GM12878 (cell line): ENCODE data around the gene GAGE12J. TPM values are rescaled to one million over a fixed set of nuclear protein-coding genes. Genes with fewer than 3 reads are reported as not detected.
"Not testable (repeated sequence)": the region's sequence is repeated elsewhere in the genome, so short reads cannot be mapped to it uniquely, and the experiment has no call there.

Experiments used
- ATAC-seq: fragments of 200-7000 bp; cut with Tn5 transposase; 3 replicates; pipeline ENCODE4 v1.9.1; 2020; ENCODE audit warnings: mild to moderate bottlenecking, moderate library complexity
- Bru-seq: library from RNA; stranded (reverse); fragments of 400-500 nt; gene quantifications from one replicate; lab custom pipeline; 2021; lab: Mats Ljungman, UMichigan
- BruChase-seq, 2 experiments: library from RNA; stranded (reverse); fragments of 400-500 nt; gene quantifications; one replicate each; lab custom pipeline; 2021; lab: Mats Ljungman, UMichigan
- BruUV-seq: library from RNA; stranded (reverse); fragments of 400-500 nt; replicated peaks from 2 replicates; lab custom pipeline; 2021; lab: Mats Ljungman, UMichigan
- CTCF ChIA-PET: fragments of 300-600 bp; sonication (Branson Sonifier 250); formaldehyde crosslinking; extraction: SDS; loops from one replicate; lab custom pipeline; 2021; ENCODE audit warnings: inconsistent platforms; lab: Yijun Ruan, JAX
- POLR2A ChIA-PET: fragments of 350-600 bp; formaldehyde crosslinking; extraction: SDS; loops from one replicate; lab custom pipeline; 2021; ENCODE audit warnings: inconsistent platforms; lab: Charles Lee
- RAD21 ChIA-PET: fragments of 300-600 bp; sonication (Branson Sonifier 250); formaldehyde crosslinking; loops from one replicate; lab custom pipeline; 2023; ENCODE audit warnings: antibody characterized with exemption; ENCODE audit not compliant: unreplicated experiment; lab: Charles Lee
- SMC1A ChIA-PET: fragments of 300-600 bp; sonication (Branson Sonifier 250); formaldehyde crosslinking; loops from one replicate; lab custom pipeline; 2023; ENCODE audit not compliant: unreplicated experiment, uncharacterized antibody; lab: Charles Lee
- DNase-seq: peaks from one replicate; pipeline ENCODE4 v3.0.0-alpha.2; 2011; ENCODE audit warnings: low read depth, low spot score
- FAIRE-seq: peaks from 3 replicates; lab custom pipeline; 2011; peaks lifted over from hg19 to GRCh38; lab: Jason Lieb, UNC
- H2AFZ ChIP-seq: 2 replicates; pipeline ENCODE4 v1.6.0; 2011; ENCODE audit warnings: low read depth, low read length, control low read depth; ENCODE audit not compliant: control insufficient read depth
- H3K27ac ChIP-seq: 2 replicates; pipeline ENCODE4 v1.5.1; 2011; ENCODE audit warnings: control low read depth; ENCODE audit not compliant: control insufficient read depth, insufficient read depth
- H3K27me3 ChIP-seq, 2 experiments: replicated peaks in 1 of 2; 2 replicates each; pipeline versions ENCODE4 v1.6.0 to v1.6.1; 2011; ENCODE audit warnings: low read length in 1 of 2; ENCODE audit not compliant: control insufficient read depth in 2 of 2, insufficient read depth in 2 of 2
- H3K36me3 ChIP-seq, 2 experiments: 2 replicates each; pipeline ENCODE4 v1.5.1; 2011; ENCODE audit warnings: low read length in 1 of 2; ENCODE audit not compliant: control insufficient read depth in 2 of 2, insufficient read depth in 2 of 2
- H3K4me1 ChIP-seq: 2 replicates; pipeline ENCODE4 v1.6.1; 2011; ENCODE audit warnings: mild to moderate bottlenecking, low read length, moderate library complexity, mixed read lengths; ENCODE audit not compliant: control insufficient read depth, insufficient read depth
- H3K4me2 ChIP-seq: 2 replicates; pipeline ENCODE4 v1.6.0; 2011; ENCODE audit warnings: control low read depth; ENCODE audit not compliant: control insufficient read depth, insufficient read depth
- H3K4me3 ChIP-seq: fragments of 200-600 bp; sonication (generic); 2 replicates; pipeline ENCODE4 v1.5.1; 2016
- H3K79me2 ChIP-seq: 2 replicates; pipeline ENCODE4 v1.6.0; 2011; ENCODE audit warnings: low read length; ENCODE audit not compliant: control insufficient read depth, insufficient read depth
- H3K9ac ChIP-seq: 2 replicates; pipeline ENCODE4 v1.8.0; 2011; ENCODE audit warnings: low read length, control low read depth, mixed read lengths; ENCODE audit not compliant: control insufficient read depth, insufficient read depth
- H3K9me3 ChIP-seq: replicated peaks from 3 replicates; pipeline ENCODE4 v1.5.1; 2011; ENCODE audit warnings: mild to moderate bottlenecking, low read length; ENCODE audit not compliant: control insufficient read depth, insufficient read depth
- H4K20me1 ChIP-seq: 2 replicates; pipeline ENCODE4 v1.6.0; 2011; ENCODE audit not compliant: control insufficient read depth, insufficient read depth
- FOXM1 ChIP-seq: IDR thresholded peaks from 2 replicates; pipeline ENCODE4 v1.6.1; 2012; ENCODE audit warnings: low read depth, mild to moderate bottlenecking, inconsistent platforms, low read length, moderate library complexity
- GATAD2B ChIP-seq: fragments of 450-650 bp; conservative IDR thresholded peaks from 2 replicates; pipeline ENCODE4 v1.6.1; 2017; ENCODE audit warnings: low read depth, mild to moderate bottlenecking, moderate library complexity
- JUNB ChIP-seq: IDR thresholded peaks from 2 replicates; pipeline ENCODE4 v1.6.1; 2016; ENCODE audit warnings: antibody characterized with exemption, mild to moderate bottlenecking
- TARDBP ChIP-seq: IDR thresholded peaks from 2 replicates; pipeline ENCODE4 v1.6.1; 2016; ENCODE audit warnings: borderline replicate concordance
- USF2 ChIP-seq: IDR thresholded peaks from 2 replicates; pipeline ENCODE4 v1.6.1; 2011; ENCODE audit warnings: low read depth, low read length, improper control_type of control experiment, borderline replicate concordance
- WGBS: methylation state at CpG from one replicate; pipeline ENCODE4 v1.1.6; 2016; ENCODE audit warnings: low lambda C conversion rate; ENCODE audit not compliant: insufficient replicate concordance, insufficient coverage; ENCODE audit errors: missing lambda C conversion rate; 5-methylcytosine and 5-hydroxymethylcytosine counted together
- in situ Hi-C: fragments of 300-500 bp; cut with MboI; formaldehyde crosslinking; loops from 9 replicates; pipeline ENCODE4 v1.14.3; 2018; ENCODE audit warnings: mixed read lengths
- intact Hi-C: fragments of 100-400 bp; cut with micrococcal nuclease; formaldehyde crosslinking; loops from one replicate; pipeline ENCODE4 v1.14.2; 2022; ENCODE audit not compliant: unreplicated experiment
- long read RNA-seq, 2 experiments: library from polyadenylated mRNA; unstranded; transcript quantifications; one replicate each; pipeline ENCODE4 v2.0.0, GENCODE V29; 2019 to 2020
- polyA minus RNA-seq, 3 experiments: library from RNA; depleted of rRNA, polyadenylated mRNA; stranded (reverse); fragments of >200 nt; gene quantifications; 2 replicates each; pipeline ENCODE4 v1.2.3, GENCODE V29; 2011
- polyA plus RNA-seq, 11 experiments: library from polyadenylated mRNA; depleted of rRNA in 4 of 11; unstranded in 6 of 11; stranded (reverse) in 5 of 11; fragments of >200 nt; fragmentation: Nextera tagmentation in 4 of 11; fragmentation: Illumina TruSeq in 1 of 11; extraction: Ambion mirVana in 4 of 11; extraction: Trizol in 1 of 11; gene quantifications; 1 replicate in 1 of 11; 2 replicates in 10 of 11; pipeline versions ENCODE4 v1.2.1 to v1.2.3, GENCODE V29; 2011 to 2016; ENCODE audit warnings: inconsistent platforms in 2 of 11, missing spikeins in 2 of 11, low read depth in 1 of 11
- total RNA-seq, 4 experiments: library from RNA; depleted of rRNA in 3 of 4; stranded (reverse); fragments of >200 nt in 3 of 4; fragmentation: Illumina TruSeq in 1 of 4; extraction: Trizol in 1 of 4; gene quantifications; 2 replicates each; pipeline versions ENCODE4 v1.2.1 to v1.2.3, GENCODE V29; 2013 to 2021
- TF ChIP-seq, protein P1 (sequence below): fragments of 450-650 bp; formaldehyde crosslinking; IDR thresholded peaks from 2 replicates; pipeline ENCODE4 v1.4.0; 2020; ENCODE audit warnings: mild to moderate bottlenecking, moderate library complexity

Gene GAGE12J, protein sequence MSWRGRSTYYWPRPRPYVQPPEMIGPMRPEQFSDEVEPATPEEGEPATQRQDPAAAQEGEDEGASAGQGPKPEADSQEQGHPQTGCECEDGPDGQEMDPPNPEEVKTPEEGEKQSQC
- not detected in 2 replicates for total RNA-seq (2013; cell fraction: nucleolus; rRNA removed)
- total RNA-seq (2014; rRNA removed) (not detected in 2 replicates), total RNA-seq (2014; rRNA removed; fragmentation: Illumina TruSeq; extraction: Trizol) (not detected in 2 replicates), total RNA-seq (2021) (not detected in 2 replicates), polyA plus RNA-seq (2011; rRNA removed) (not detected in 2 replicates), polyA plus RNA-seq (2014; fragmentation: Illumina TruSeq; extraction: Trizol) (not detected in 2 replicates), polyA plus RNA-seq (2014; fragmentation: Nextera tagmentation; extraction: Ambion mirVana) (not detected), polyA plus RNA-seq (2014; rRNA removed) (not detected in 2 replicates), polyA plus RNA-seq (2016; fragmentation: Nextera tagmentation; extraction: Ambion mirVana) (not detected), polyA minus RNA-seq (2011; rRNA and poly(A)+ RNA removed) (not detected in 2 replicates), Bru-seq, nascent RNA (not detected), BruChase-seq, experiment 1, labeled RNA remaining after a 6-hour chase (not detected), BruChase-seq, experiment 2, labeled RNA remaining after a 2-hour chase (not detected)
- not detected for polyA plus RNA-seq (2011; ENCODE audit: low read depth)
- polyA plus RNA-seq (2011; cell fraction: cytosol; rRNA removed): not detected in 2 replicates
- polyA plus RNA-seq (2011; cell fraction: nucleus; rRNA removed): not detected in 2 replicates
- not detected in 2 replicates for polyA plus RNA-seq (2012)
- not detected in 2 replicates for polyA minus RNA-seq (2011; cell fraction: cytosol; rRNA and poly(A)+ RNA removed)
- polyA minus RNA-seq (2011; cell fraction: nucleus; rRNA and poly(A)+ RNA removed): not detected in 2 replicates
- long read RNA-seq, experiment 1, partial matches to known transcripts: 0 of 1 reads
- long read RNA-seq, experiment 1, other reads (novel, unspliced or antisense): 0 of 1 reads
- long read RNA-seq, experiment 2: 0 reads

- H4K20me1 ChIP-seq, in situ Hi-C loops, H2AFZ ChIP-seq, H3K79me2 ChIP-seq, POLR2A ChIA-PET, H3K4me3 ChIP-seq, H3K9me3 ChIP-seq, RAD21 ChIA-PET, FAIRE-seq, H3K27ac ChIP-seq, DNase-seq, H3K4me2 ChIP-seq, H3K4me1 ChIP-seq, H3K36me3 ChIP-seq, H3K27me3 ChIP-seq, ATAC-seq, BruUV-seq, H3K9ac ChIP-seq, intact Hi-C loops, CTCF ChIA-PET, SMC1A ChIA-PET: not testable (repeated sequence)
- no CpG with 5 or more reads among the region's 16 CpGs for WGBS
These were observed at the start of gene GAGE12J for GRCh38 chrX:49321737-49322136. Gene GAGE12J (plus strand): TSS chrX:49322037. CDS start chrX:49323194, 1,157 bp downstream.

DNA sequence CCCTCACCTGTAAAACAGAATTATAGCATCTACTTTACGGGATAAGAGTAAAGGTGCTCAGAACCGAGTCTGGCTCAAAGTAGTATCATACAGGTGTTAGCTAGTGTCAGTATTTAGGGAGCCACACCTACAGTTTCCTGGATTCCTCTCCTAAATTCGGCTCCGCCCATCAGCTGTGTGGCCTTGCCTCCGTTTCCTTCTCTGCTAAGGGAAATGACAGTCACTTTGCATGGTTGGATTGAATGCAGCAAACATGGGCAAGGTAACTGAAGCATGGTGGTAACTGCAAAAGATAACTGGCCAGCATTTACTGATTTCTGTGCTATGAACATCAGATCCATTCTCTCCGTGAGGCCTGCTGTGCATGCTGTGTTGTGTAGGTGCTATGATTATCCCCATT lies 49.4 kb upstream of the GAGE12J start:
- FAIRE-seq (no peak), ATAC-seq (no peak), DNase-seq (no peak)
- H3K4me1 ChIP-seq: peaks cover 4% of the 10 kb centered on the region; the same call in 1 of the 2 replicates
- H3K79me2 ChIP-seq: peaks cover 15% of the 10 kb centered on the region
- no peak overlapping the region for H3K27ac ChIP-seq
- no peaks in the 10 kb centered on the region for H3K36me3 ChIP-seq
- WGBS: 27% methylated on average over 6 of the region's 6 CpGs
- BruUV-seq: no TSS peak
- H2AFZ ChIP-seq: no peak overlapping the region
- H3K4me3 ChIP-seq: no peak overlapping the region; the same call in 1 of the 2 replicates
- intact Hi-C loops (no loop called here), in situ Hi-C loops (no loop called here)
- ChIA-PET POLR2A (interaction anchor here (0.7 kb wide), 1 partner anchor 159 kb away, joined by 3 read pairs; no protein-coding TSS in a partner anchor), RAD21 (interaction anchor here (0.6 kb wide), 1 partner anchor 86 kb away, joined by 3 read pairs; the partner anchor contains the start of gene PRICKLE3), CTCF (interaction anchor here (3.2 kb wide), 1 partner anchor 80 kb away, joined by 10 read pairs; no protein-coding TSS in a partner anchor), SMC1A (interaction anchor here (0.6 kb wide), 1 partner anchor 64 kb away, joined by 3 read pairs; no protein-coding TSS in a partner anchor)
- no peaks in the 10 kb centered on the region for H4K20me1 ChIP-seq
- H3K4me2 ChIP-seq: no peak overlapping the region
- TF ChIP-seq TARDBP (no peak), JUNB (no peak), GATAD2B (no peak), FOXM1 (no peak), USF2 (no peak)
- TF ChIP-seq, protein P1, sequence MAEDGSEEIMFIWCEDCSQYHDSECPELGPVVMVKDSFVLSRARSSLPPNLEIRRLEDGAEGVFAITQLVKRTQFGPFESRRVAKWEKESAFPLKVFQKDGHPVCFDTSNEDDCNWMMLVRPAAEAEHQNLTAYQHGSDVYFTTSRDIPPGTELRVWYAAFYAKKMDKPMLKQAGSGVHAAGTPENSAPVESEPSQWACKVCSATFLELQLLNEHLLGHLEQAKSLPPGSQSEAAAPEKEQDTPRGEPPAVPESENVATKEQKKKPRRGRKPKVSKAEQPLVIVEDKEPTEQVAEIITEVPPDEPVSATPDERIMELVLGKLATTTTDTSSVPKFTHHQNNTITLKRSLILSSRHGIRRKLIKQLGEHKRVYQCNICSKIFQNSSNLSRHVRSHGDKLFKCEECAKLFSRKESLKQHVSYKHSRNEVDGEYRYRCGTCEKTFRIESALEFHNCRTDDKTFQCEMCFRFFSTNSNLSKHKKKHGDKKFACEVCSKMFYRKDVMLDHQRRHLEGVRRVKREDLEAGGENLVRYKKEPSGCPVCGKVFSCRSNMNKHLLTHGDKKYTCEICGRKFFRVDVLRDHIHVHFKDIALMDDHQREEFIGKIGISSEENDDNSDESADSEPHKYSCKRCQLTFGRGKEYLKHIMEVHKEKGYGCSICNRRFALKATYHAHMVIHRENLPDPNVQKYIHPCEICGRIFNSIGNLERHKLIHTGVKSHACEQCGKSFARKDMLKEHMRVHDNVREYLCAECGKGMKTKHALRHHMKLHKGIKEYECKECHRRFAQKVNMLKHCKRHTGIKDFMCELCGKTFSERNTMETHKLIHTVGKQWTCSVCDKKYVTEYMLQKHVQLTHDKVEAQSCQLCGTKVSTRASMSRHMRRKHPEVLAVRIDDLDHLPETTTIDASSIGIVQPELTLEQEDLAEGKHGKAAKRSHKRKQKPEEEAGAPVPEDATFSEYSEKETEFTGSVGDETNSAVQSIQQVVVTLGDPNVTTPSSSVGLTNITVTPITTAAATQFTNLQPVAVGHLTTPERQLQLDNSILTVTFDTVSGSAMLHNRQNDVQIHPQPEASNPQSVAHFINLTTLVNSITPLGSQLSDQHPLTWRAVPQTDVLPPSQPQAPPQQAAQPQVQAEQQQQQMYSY (CRISPR knock-in tag): no peak
- no peak overlapping the region for H3K9ac ChIP-seq
- no peaks in the 10 kb centered on the region for H3K27me3 ChIP-seq
- H3K9me3 ChIP-seq: no peaks in the 10 kb centered on the region; the same call in 2 of the 3 replicates
